WTC11 (cell line): ENCODE results near the gene ASXL3. TPM values are rescaled to one million over a fixed set of nuclear protein-coding genes. Genes with fewer than 3 reads are reported as not detected.

Experiments used
- ATAC-seq: fragments of 200-7000 bp; cut with Tn5 transposase; 2 replicates; pipeline ENCODE4 v1.10.0; 2021; ENCODE audit warnings: mild to moderate bottlenecking, moderate library complexity
- Bru-seq: library from RNA; stranded (reverse); fragments of 400-500 nt; gene quantifications from one replicate; lab custom pipeline; 2021; lab: Mats Ljungman, UMichigan
- CTCF ChIA-PET: fragments of 300-600 bp; sonication (Branson Sonifier 250); formaldehyde crosslinking; loops from one replicate; lab custom pipeline; 2021; ENCODE audit warnings: antibody characterized with exemption; lab: Charles Lee
- POLR2A ChIA-PET: fragments of 350-600 bp; sonication (Branson Sonifier 250); formaldehyde crosslinking; loops from one replicate; lab custom pipeline; 2021; ENCODE audit warnings: antibody characterized with exemption; lab: Charles Lee
- DNase-seq: peaks from one replicate; pipeline ENCODE4 v3.0.0; 2021; ENCODE audit warnings: low spot score
- H3K27ac Mint-ChIP-seq: 2 replicates; pipeline ENCODE4 v1.8.0; 2021; ENCODE audit warnings: mixed read lengths
- H3K27me3 Mint-ChIP-seq: 2 replicates; pipeline ENCODE4 v1.8.0; 2021; ENCODE audit warnings: low read depth, mild to moderate bottlenecking, moderate library complexity, mixed read lengths
- H3K36me3 Mint-ChIP-seq: 2 replicates; pipeline ENCODE4 v1.8.0; 2021; ENCODE audit warnings: mixed read lengths
- H3K4me1 Mint-ChIP-seq: 2 replicates; pipeline ENCODE4 v1.8.0; 2022; ENCODE audit warnings: mixed read lengths
- H3K4me3 Mint-ChIP-seq: 2 replicates; pipeline ENCODE4 v1.8.0; 2021; ENCODE audit warnings: mild to moderate bottlenecking, moderate library complexity, mixed read lengths
- H3K9me3 Mint-ChIP-seq: 2 replicates; pipeline ENCODE4 v1.8.0; 2021; ENCODE audit warnings: mixed read lengths
- ATF6 ChIP-seq: sonication (generic); formaldehyde crosslinking; IDR thresholded peaks from 2 replicates; pipeline ENCODE4 v1.8.1; 2023; ENCODE audit warnings: mild to moderate bottlenecking, missing genetic modification reagents
- E2F4 ChIP-seq: sonication (generic); formaldehyde crosslinking; IDR thresholded peaks from 2 replicates; pipeline ENCODE4 v1.8.1; 2022; ENCODE audit warnings: low read depth, mild to moderate bottlenecking, moderate library complexity, missing genetic modification reagents, borderline replicate concordance
- ELF4 ChIP-seq: sonication (generic); formaldehyde crosslinking; IDR thresholded peaks from 2 replicates; pipeline ENCODE4 v1.8.1; 2022; ENCODE audit warnings: low read depth, mild to moderate bottlenecking, moderate library complexity, missing genetic modification reagents
- EMX1 ChIP-seq: fragments of 250-450 bp; sonication (Bioruptor Pico); IDR thresholded peaks from 2 replicates; pipeline ENCODE4 v1.8.0; 2021; ENCODE audit warnings: mild to moderate bottlenecking
- FOXK1 ChIP-seq: sonication (generic); formaldehyde crosslinking; IDR thresholded peaks from 2 replicates; pipeline ENCODE4 v1.8.0; 2022; ENCODE audit warnings: mild to moderate bottlenecking, moderate library complexity, missing genetic modification reagents
- JUN ChIP-seq: sonication (generic); formaldehyde crosslinking; IDR thresholded peaks from 2 replicates; pipeline ENCODE4 v1.8.0; 2023; ENCODE audit warnings: mild to moderate bottlenecking, missing genetic modification reagents
- KAT7 ChIP-seq: sonication (generic); formaldehyde crosslinking; IDR thresholded peaks from 2 replicates; pipeline ENCODE4 v1.8.1; 2023; ENCODE audit warnings: missing genetic modification reagents, mild to moderate bottlenecking, borderline replicate concordance
- MLX ChIP-seq: sonication (generic); formaldehyde crosslinking; IDR thresholded peaks from 2 replicates; pipeline ENCODE4 v1.8.1; 2023; ENCODE audit warnings: mild to moderate bottlenecking, missing genetic modification reagents, moderate library complexity
- NFE2L1 ChIP-seq: sonication (generic); formaldehyde crosslinking; IDR thresholded peaks from 2 replicates; pipeline ENCODE4 v1.8.1; 2023; ENCODE audit warnings: missing genetic modification reagents
- NR2C2 ChIP-seq: sonication (generic); formaldehyde crosslinking; IDR thresholded peaks from 2 replicates; pipeline ENCODE4 v1.8.0; 2022; ENCODE audit warnings: mild to moderate bottlenecking, missing genetic modification reagents
- RORB ChIP-seq: fragments of 250-450 bp; sonication (Bioruptor Pico); IDR thresholded peaks from 2 replicates; pipeline ENCODE4 v1.9.0; 2021; ENCODE audit warnings: mild to moderate bottlenecking
- SMAD3 ChIP-seq: sonication (generic); formaldehyde crosslinking; IDR thresholded peaks from 2 replicates; pipeline ENCODE4 v1.8.0; 2022; ENCODE audit warnings: missing genetic modification reagents, mild to moderate bottlenecking, borderline replicate concordance
- SOX15 ChIP-seq: fragments of 250-450 bp; sonication (Bioruptor Pico); IDR thresholded peaks from 2 replicates; pipeline ENCODE4 v1.9.0; 2021; ENCODE audit warnings: mild to moderate bottlenecking
- TEAD4 ChIP-seq: sonication (generic); formaldehyde crosslinking; IDR thresholded peaks from 2 replicates; pipeline ENCODE4 v1.8.0; 2022; ENCODE audit warnings: mild to moderate bottlenecking, missing genetic modification reagents
- USF1 ChIP-seq: sonication (generic); formaldehyde crosslinking; IDR thresholded peaks from 2 replicates; pipeline ENCODE4 v1.8.0; 2022; ENCODE audit warnings: mild to moderate bottlenecking, missing genetic modification reagents
- ZBTB21 ChIP-seq: sonication (generic); formaldehyde crosslinking; IDR thresholded peaks from 2 replicates; pipeline ENCODE4 v1.8.1; 2023; ENCODE audit warnings: mild to moderate bottlenecking, missing genetic modification reagents, borderline replicate concordance
- ZBTB43 ChIP-seq: sonication (generic); formaldehyde crosslinking; IDR thresholded peaks from 2 replicates; pipeline ENCODE4 v1.8.1; 2023; ENCODE audit warnings: mild to moderate bottlenecking, missing genetic modification reagents
- ZNF263 ChIP-seq: sonication (generic); formaldehyde crosslinking; IDR thresholded peaks from 2 replicates; pipeline ENCODE4 v1.8.1; 2022; ENCODE audit warnings: low read depth, mild to moderate bottlenecking, moderate library complexity, missing genetic modification reagents
- ZNF317 ChIP-seq: sonication (generic); formaldehyde crosslinking; IDR thresholded peaks from 2 replicates; pipeline ENCODE4 v1.8.1; 2023; ENCODE audit warnings: low read depth, mild to moderate bottlenecking, moderate library complexity, missing genetic modification reagents, borderline replicate concordance
- ZNF671 ChIP-seq: fragments of 250-450 bp; sonication (Bioruptor Pico); IDR thresholded peaks from 2 replicates; pipeline ENCODE4 v1.8.0; 2021; ENCODE audit warnings: mild to moderate bottlenecking
- long read RNA-seq, 3 experiments: library from RNA in 1 of 3; library from capped mRNA in 1 of 3; library from polyadenylated mRNA in 1 of 3; unstranded in 2 of 3; stranded (forward) in 1 of 3; transcript quantifications; one replicate each; pipeline ENCODE4 v2.0.0, GENCODE V29; 2021
- total RNA-seq: library from RNA; stranded (reverse); gene quantifications from 3 replicates; pipeline ENCODE4 v1.2.3, GENCODE V29; 2021
- TF ChIP-seq, protein P1 (sequence below): sonication (generic); formaldehyde crosslinking; IDR thresholded peaks from 2 replicates; pipeline ENCODE4 v1.8.0; 2022; ENCODE audit warnings: mild to moderate bottlenecking, missing genetic modification reagents
- TF ChIP-seq, protein P2 (sequence below): sonication (generic); formaldehyde crosslinking; IDR thresholded peaks from 2 replicates; pipeline ENCODE4 v1.8.1; 2022; ENCODE audit warnings: missing genetic modification reagents, borderline replicate concordance
- TF ChIP-seq, protein P3 (sequence below): sonication (generic); formaldehyde crosslinking; IDR thresholded peaks from 2 replicates; pipeline ENCODE4 v1.8.0; 2022; ENCODE audit warnings: mild to moderate bottlenecking, missing genetic modification reagents

Gene ASXL3
- 0.35 to 0.76 TPM (median 0.66 TPM) in 3 replicates for total RNA-seq
- percentile 36 among the genes with signal in this experiment for Bru-seq, nascent RNA
- long read RNA-seq, experiment 1, partial matches to known transcripts, result 0 of 1 reads
- long read RNA-seq, experiment 1, other reads (novel, unspliced or antisense), result 1 of 1 reads
- long read RNA-seq, experiment 2, partial matches to known transcripts, result 1 of 1 reads
- long read RNA-seq, experiment 2, other reads (novel, unspliced or antisense), result 0 of 1 reads
- long read RNA-seq, experiment 3, result 0 reads

GRCh38 chr18:33577685-33578517 is at the start of gene ASXL3:
ASXL3 (plus strand) TSS chr18:33578219; CDS start chr18:33578632, 413 bp downstream.
- peak within 1 kb of the TSS; percentile 97 for H3K4me3 Mint-ChIP-seq
- H3K27me3 Mint-ChIP-seq, result peaks cover 21% of the 10 kb centered on the region
- H3K36me3 Mint-ChIP-seq, result peaks cover 4% of the 10 kb centered on the region
- CTCF ChIA-PET, result interaction anchor here (0.6 kb wide), 1 partner anchor 647 kb away, joined by 4 read pairs; no protein-coding TSS in a partner anchor
- H3K27ac Mint-ChIP-seq, result peak within 1 kb of the TSS; percentile 44
- ATAC-seq (peak; percentile 67), DNase-seq (peak; percentile 31)
- no peaks in the 10 kb centered on the region for H3K9me3 Mint-ChIP-seq
- peaks cover 33% of the 10 kb centered on the region for H3K4me1 Mint-ChIP-seq
- POLR2A ChIA-PET, result no interaction called here
- TF ChIP-seq KAT7 (no peak), USF1 (CRISPR knock-in tag) (no peak), ZNF263 (CRISPR knock-in tag) (no peak), EMX1 (CRISPR knock-in tag) (no peak), NFE2L1 (0 out of 2 replicates have a peak, but pooled peaks have one; percentile 15), SOX15 (CRISPR knock-in tag) (no peak), MLX (no peak), E2F4 (CRISPR knock-in tag) (no peak), NR2C2 (CRISPR knock-in tag) (no peak), RORB (CRISPR knock-in tag) (no peak), TEAD4 (CRISPR knock-in tag) (no peak), ZBTB21 (CRISPR knock-in tag) (no peak), ZBTB43 (CRISPR knock-in tag) (peak; percentile 100), ZNF317 (CRISPR knock-in tag) (no peak), ELF4 (no peak), SMAD3 (no peak), FOXK1 (CRISPR knock-in tag) (peak; percentile 60; the same call in 1 of the 2 replicates), JUN (CRISPR knock-in tag) (0 out of 2 replicates have a peak, but pooled peaks have one; percentile 54), ZNF671 (CRISPR knock-in tag) (no peak), ATF6 (CRISPR knock-in tag) (no peak)
- TF ChIP-seq, protein P1, sequence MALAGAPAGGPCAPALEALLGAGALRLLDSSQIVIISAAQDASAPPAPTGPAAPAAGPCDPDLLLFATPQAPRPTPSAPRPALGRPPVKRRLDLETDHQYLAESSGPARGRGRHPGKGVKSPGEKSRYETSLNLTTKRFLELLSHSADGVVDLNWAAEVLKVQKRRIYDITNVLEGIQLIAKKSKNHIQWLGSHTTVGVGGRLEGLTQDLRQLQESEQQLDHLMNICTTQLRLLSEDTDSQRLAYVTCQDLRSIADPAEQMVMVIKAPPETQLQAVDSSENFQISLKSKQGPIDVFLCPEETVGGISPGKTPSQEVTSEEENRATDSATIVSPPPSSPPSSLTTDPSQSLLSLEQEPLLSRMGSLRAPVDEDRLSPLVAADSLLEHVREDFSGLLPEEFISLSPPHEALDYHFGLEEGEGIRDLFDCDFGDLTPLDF, result no peak
- TF ChIP-seq, protein P2, sequence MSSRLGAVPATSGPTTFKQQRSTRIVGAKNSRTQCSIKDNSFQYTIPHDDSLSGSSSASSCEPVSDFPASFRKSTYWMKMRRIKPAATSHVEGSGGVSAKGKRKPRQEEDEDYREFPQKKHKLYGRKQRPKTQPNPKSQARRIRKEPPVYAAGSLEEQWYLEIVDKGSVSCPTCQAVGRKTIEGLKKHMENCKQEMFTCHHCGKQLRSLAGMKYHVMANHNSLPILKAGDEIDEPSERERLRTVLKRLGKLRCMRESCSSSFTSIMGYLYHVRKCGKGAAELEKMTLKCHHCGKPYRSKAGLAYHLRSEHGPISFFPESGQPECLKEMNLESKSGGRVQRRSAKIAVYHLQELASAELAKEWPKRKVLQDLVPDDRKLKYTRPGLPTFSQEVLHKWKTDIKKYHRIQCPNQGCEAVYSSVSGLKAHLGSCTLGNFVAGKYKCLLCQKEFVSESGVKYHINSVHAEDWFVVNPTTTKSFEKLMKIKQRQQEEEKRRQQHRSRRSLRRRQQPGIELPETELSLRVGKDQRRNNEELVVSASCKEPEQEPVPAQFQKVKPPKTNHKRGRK, result no peak
- TF ChIP-seq, protein P3, sequence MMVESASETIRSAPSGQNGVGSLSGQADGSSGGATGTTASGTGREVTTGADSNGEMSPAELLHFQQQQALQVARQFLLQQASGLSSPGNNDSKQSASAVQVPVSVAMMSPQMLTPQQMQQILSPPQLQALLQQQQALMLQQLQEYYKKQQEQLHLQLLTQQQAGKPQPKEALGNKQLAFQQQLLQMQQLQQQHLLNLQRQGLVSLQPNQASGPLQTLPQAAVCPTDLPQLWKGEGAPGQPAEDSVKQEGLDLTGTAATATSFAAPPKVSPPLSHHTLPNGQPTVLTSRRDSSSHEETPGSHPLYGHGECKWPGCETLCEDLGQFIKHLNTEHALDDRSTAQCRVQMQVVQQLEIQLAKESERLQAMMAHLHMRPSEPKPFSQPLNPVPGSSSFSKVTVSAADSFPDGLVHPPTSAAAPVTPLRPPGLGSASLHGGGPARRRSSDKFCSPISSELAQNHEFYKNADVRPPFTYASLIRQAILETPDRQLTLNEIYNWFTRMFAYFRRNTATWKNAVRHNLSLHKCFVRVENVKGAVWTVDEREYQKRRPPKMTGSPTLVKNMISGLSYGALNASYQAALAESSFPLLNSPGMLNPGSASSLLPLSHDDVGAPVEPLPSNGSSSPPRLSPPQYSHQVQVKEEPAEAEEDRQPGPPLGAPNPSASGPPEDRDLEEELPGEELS (CRISPR knock-in tag), result 0 out of 2 replicates have a peak, but pooled peaks have one; percentile 55
